Measurements from ENCODE around the gene PLAU.
A peak's percentile ranks its signal among the peaks of the same experiment; 100 is the strongest.

The PLAU gene

DNA sequence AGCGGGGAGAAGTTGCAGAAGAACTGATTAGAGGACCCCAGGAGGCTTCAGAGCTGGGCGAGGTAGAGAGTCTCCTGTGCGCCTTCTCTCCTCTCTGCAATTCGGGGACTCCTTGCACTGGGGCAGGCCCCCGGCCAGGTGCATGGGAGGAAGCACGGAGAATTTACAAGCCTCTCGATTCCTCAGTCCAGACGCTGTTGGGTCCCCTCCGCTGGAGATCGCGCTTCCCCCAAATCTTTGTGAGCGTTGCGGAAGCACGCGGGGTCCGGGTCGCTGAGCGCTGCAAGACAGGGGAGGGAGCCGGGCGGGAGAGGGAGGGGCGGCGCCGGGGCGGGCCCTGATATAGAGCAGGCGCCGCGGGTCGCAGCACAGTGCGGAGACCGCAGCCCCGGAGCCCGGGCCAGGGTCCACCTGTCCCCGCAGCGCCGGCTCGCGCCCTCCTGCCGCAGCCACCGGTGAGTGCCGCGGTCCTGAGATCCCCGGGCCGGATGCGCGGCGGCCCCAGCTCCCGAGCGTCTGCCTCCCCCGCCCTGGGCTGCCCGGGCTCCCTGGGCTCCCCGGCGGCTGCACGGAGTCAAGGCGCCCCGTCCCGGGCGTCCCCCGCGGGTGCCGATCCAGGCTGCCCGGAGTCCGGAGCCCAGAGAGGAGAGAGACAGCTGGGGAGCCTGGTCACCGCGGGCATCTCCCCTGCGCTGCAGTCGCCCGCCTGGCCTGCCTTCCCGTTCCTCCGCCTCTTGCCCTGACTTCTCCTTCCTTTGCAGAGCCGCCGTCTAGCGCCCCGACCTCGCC, at the start of gene PLAU:
TSS of gene PLAU (plus strand) at position 369 of the 789 bp plus-strand sequence. CDS start 424 bp downstream, outside the sequence.
- no peak for DNase-seq (ENCODE audit: low read depth)

DNA sequence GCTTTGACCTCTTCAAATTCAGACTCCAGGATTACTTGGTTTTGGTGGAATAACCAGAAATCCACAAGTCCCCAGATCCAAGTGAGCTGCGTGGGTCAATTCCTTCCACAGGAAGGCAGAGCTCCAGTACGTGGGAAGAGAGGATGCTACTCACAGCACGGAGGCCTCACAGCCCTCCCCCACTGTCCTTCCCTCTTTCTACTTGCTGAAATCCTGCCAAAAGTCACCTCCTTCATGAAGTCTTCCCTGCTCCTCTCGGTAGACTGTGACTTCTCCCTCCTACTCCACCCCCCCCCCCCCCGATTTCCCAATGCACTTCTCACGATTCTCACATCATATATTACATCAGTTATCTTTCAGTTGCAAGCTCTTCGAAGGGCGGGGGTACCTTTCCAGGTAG, 48.9 kb upstream of the PLAU start:
- no peak for DNase-seq (ENCODE audit: low read depth)

GRCh38 chr10:73863039-73863817, 47.7 kb upstream of the PLAU start:
- no peak for DNase-seq (ENCODE audit: low read depth)

- DNase-seq (ENCODE audit: low read depth): no peak
These were observed 46.7 kb upstream of the PLAU start for GRCh38 chr10:73864229-73864628.

DNA sequence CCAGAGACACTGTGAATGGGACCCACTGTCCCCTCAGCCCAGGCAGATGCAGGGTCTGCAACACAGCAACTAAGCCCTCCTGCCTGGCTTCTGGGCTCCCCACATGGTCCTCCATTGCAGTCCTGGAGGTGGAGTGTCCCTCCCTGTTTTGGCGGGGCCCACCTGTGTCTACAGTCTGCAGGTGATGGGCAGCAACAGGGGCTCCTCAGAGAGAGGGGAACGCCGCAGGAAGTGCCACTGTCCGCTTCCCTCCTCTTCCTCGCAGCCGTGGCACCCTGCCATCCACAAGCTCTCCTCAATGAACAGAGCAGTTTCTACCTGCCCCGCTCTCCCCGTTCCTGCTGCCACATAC, 45.8 kb upstream of the PLAU start:
- DNase-seq (ENCODE audit: low read depth): no peak

- DNase-seq (ENCODE audit: low read depth): no peak
These were observed 45.2 kb upstream of the PLAU start for GRCh38 chr10:73865459-73866442.

- DNase-seq (ENCODE audit: low read depth): no peak
These were observed 44.3 kb upstream of the PLAU start for GRCh38 chr10:73866621-73867020.

- DNase-seq (ENCODE audit: low read depth): no peak
These were observed 43.7 kb upstream of the PLAU start for GRCh38 chr10:73867126-73867807.

DNA sequence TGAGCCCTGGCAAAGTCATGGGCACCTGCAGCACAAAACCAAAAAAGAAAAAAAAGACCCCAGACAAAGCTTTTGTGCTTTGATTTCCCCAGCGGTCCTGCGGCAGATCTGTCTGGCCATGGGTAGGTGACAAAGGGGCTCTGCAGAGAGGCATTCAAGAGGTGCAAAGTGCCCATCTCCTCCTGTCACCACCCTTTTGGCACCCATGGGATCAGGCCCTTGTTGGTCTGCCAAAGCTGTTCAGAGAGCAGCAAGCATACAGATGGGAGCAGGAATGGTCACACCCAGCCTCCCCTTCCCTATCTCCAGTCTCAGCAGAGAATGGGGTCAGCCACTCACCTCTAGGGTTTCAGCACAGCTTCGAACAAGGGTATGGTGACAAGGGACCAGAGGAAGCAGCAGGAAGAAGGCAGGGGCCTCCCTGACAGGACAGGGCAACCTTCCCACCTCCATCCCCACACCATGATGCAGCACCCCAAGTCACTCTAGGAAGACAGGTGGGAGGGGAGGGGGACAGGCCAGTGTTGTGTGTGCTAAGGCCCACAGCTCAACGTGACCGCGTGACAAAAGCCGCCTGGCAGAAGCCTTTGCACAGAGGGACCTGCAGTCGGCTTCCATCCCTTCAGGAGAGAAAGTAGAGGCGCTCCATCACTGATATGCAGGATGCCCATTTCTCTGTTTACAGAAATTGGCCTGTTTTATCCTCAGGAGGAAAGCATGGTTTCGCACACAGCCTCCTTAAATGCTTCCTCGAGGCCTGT, 42.9 kb upstream of the PLAU start:
- DNase-seq (ENCODE audit: low read depth): no peak

GRCh38 chr10:73868655-73869195, 42.2 kb upstream of the PLAU start:
- no peak for DNase-seq (ENCODE audit: low read depth)

DNA sequence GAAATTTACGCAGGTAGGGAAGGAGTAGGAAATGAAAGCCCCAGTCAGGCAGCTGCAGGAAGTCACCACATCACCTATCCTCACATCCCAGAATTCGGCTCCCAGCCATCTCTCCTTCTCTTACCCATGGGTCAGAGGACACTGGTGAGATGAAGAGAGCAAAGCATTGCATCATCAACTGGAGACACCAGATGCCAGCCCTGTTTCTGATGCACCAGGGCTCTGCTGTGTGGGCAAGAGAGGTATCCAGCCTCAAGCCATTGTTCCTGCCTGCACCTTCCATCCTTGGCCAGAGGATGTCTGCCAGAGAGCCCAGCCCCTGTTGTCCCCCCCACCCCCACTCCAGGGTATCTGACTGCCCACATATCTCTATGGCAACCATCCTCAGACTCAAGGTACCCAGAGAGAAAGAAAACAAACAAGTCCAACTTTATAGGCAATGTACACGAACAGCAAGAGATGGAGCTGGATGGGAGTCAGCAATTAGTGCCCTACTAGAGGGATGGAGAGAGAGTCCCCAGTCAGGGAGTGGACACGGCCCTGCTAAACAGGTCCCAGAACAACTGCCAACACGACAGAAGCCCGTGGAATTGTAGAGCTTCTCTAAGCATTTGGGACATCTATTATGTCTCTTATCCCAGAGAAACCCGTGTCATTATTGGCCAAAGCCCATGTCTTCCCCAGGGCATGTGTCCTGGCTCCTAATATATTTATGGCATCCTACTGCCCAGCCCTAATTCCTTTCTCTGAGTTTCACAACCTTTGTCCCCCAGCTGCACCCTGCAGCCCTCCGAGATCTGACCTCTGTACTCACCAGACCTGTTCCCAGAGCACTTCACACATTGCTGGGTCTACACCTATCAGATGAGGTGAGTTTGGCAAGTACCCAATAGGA, 39.4 kb upstream of the PLAU start:
- DNase-seq (ENCODE audit: low read depth): no peak

GRCh38 chr10:73872190-73872710, 38.7 kb upstream of the PLAU start:
- DNase-seq (ENCODE audit: low read depth): no peak

- no peak for DNase-seq (ENCODE audit: low read depth)
These were observed 37.6 kb upstream of the PLAU start for GRCh38 chr10:73873142-73873837.

GRCh38 chr10:73873838-73874215, 37.1 kb upstream of the PLAU start:
- no peak for DNase-seq (ENCODE audit: low read depth)

DNA sequence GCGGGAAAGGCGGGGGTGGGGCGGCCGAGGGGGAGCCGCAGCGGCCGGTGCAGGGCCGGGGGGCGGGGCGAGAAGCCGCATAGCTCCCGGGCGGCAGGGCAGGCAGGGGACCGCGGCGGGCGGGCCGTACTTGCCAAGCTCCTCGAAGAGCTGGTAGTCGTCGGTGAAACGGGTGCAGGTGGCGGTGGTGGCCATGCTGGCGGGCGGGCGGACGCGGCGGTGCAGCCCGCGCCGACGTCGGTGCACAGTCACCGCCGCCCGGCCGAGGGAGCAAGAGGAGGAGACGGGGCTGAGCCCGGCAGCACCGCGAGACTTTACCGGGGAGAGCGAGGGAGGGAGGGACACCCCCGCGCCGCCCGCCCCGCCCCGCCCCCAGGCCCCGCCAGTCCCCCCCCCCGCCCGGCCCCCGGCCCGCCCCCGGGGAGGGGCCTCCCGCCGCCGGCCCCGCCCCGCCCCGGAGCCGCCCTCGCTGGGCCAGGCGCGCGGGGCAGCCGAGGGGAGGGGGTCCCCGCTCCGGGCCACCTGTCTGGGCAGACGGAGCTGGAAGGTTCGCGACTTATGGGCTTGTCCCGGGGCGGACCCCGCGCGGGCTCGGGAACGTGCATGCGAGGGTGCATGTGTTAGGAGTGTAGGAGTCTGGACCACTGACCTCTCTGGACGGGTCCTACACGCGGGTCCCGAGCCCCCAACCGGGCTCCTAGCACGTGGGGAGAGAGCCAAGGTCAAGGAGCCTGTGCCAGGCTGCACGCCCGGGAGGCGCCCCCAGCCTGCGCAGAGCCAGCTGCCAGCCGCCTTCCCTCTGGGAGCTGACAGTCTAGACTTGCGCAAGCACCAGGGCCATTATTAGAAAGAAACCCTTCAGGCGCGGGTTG, 36.4 kb upstream of the PLAU start, which contains the start of gene CAMK2G:
TSS of gene CAMK2G (minus strand) at position 289 of the 872 bp plus-strand sequence. CDS start at position 195, 94 bp downstream.
- DNase-seq (ENCODE audit: low read depth): peak; percentile 77

GRCh38 chr10:73875139-73875475, 35.8 kb upstream of the PLAU start:
- DNase-seq (ENCODE audit: low read depth): no peak

DNA sequence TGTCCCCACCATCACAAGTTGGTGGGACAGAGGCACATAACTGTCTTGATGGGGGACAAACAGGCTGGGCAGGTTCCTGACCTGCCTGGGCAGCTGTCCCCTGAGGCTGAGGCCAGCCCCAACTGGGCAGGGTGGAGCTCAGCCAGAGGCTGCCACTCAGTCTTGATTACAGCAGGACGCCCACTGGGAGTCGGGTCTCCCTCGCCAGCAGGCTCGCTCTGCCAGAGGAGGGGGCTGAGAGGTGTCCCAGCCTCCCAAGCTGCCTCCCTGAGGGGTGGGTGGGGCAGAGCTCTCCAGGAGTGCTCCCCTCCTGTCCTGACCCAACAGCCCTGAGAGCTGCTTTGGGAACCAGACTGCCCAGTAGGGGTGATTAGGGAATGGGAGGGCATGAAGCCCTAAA, 34.8 kb upstream of the PLAU start:
- no peak for DNase-seq (ENCODE audit: low read depth)

DNA sequence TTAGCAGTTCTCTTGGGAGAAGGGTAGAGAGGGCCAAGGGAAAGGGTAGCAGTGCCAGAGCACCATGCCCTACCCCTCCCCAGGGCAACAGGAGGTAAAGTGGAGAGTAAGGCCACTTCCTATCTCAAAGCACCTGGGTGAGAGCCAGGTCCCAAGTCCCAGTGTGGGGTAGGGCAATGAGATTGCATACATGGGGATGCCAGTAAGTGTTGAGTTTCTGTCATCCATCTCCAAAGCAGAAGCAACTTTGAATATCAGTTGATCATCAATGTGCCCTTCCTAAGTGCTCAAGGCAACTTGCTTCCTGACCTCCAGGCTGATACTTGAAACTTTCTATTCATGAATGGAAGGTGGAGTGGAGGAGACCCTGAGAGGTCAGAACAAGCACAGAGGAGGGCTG, 34.4 kb upstream of the PLAU start:
- no peak for DNase-seq (ENCODE audit: low read depth)
